HG03196 (cell line): ENCODE measurements around the gene JUNB.

Experiments used
- ATAC-seq: cut with Tn5 transposase; IDR thresholded peaks from one replicate; pipeline ENCODE4 v1.9.1; 2021; ENCODE audit not compliant: unreplicated experiment

The JUNB gene

DNA sequence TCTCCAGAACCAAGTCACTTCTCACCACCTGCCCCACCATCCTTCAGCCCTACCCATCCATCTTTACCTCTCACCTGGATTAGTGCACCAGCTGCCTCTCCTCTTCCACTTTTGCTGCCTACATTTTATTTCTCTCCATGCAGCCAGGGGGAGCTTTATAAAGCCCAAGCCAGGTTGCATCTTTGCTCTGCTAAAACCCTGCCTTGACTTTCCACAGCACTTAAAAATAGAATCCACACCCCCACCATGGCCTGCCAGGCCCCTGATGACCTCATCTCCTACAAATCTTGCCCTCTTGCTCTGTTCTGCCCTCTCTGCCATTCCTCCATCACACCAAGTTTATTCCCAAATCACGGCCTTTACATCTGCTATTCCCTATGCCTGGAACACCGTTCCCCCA, 17.7 kb upstream of the JUNB start:
- ATAC-seq: no peak

DNA sequence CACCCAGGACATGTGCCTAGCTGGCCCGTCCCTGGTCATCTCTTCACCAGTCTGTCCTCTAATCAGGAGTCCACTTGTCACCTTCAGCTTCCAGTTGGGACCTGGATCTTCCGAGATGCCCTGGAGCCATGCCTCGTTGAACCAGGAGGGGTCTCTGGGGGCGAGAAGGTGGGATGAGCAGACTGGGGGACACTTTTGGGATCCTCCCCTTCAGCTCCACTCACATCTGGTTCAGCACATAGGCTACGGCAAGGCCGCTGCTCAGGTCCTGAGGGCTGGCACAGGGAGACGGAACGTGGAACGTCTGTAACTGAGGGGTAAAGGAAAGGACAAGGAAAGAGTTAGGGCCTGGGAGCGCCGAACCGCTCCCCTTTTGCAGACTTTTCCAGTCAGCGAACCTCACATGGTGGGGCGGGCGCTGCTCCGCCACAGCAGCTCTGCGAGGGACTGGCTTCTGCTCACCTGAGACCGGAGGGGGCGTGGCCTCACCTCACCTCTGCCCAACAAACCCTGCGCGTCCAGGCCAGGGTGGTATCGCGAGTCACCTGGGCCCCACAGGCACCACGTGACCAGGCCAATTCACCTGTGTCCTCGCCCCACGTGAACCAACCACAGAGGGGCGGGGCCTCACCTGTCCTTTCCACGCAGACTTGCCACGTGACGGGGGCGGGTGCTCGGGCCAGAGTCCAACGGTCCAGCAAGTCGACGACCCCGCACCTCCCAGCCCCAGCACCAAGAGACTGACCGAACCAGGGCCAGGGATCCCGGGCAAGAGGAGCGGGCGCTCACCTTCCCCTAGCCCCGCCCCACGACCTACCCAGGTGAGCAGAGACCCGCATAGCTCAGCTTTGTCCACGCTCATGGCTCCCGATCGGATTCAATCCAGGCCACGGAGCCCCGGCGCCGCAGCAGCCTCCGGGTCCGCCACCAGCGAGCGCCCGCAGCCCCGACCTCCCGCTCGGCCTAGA, 16.4 kb upstream of the JUNB start, which contains the start of gene HOOK2:
TSS of gene HOOK2 (minus strand) at position 965 of the 968 bp plus-strand sequence. CDS start at position 862, 103 bp downstream.
- no peak for ATAC-seq

- peak; percentile 37 for ATAC-seq
Measured at GRCh38 chr19:12777217-12778016, 13.9 kb upstream of the JUNB start.

DNA sequence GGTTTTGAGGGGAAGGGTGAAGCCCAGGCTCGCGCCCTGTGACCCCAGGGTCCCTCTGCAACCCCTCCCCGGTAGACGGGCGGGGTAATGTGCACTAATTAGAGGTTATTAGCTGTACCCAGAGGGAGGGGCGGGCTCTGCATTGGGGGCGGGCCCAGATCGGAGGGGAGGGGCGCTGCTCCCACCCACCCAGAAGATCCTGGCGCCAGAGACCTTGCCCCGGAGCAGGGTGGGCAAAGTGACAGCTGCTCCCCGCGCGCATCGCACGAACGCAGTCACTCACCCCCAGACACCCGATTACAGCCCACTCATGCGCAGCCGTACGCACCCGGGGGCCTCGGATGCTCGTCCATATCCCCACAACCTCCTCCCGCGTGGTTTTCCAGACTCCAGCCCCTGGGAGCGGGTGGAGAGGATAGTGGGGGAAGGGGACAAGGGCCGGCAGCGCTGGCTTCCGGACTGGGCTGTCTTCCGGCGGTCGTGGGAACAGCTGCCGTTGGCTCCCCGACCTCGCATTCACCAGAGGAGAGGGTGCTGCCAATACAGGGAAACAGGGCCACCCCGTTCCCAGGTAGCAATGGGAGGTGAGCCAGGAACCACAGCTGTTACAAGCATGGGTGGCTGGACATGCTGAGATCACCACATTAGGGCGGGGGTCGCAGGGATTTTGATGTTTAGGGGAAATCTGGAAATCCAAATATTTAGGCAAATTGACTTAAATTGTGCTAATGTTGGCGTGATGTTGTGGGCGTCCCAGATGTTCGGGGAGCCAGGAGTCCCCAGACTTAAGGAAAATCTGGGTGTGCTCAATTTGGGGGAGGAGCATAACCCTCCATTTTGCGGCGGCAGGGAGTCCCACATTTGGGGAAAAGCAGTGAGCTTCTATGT, 13.0 kb upstream of the JUNB start:
- ATAC-seq: no peak

- no peak for ATAC-seq
Measured at GRCh38 chr19:12778905-12779161, 12.5 kb upstream of the JUNB start.

DNA sequence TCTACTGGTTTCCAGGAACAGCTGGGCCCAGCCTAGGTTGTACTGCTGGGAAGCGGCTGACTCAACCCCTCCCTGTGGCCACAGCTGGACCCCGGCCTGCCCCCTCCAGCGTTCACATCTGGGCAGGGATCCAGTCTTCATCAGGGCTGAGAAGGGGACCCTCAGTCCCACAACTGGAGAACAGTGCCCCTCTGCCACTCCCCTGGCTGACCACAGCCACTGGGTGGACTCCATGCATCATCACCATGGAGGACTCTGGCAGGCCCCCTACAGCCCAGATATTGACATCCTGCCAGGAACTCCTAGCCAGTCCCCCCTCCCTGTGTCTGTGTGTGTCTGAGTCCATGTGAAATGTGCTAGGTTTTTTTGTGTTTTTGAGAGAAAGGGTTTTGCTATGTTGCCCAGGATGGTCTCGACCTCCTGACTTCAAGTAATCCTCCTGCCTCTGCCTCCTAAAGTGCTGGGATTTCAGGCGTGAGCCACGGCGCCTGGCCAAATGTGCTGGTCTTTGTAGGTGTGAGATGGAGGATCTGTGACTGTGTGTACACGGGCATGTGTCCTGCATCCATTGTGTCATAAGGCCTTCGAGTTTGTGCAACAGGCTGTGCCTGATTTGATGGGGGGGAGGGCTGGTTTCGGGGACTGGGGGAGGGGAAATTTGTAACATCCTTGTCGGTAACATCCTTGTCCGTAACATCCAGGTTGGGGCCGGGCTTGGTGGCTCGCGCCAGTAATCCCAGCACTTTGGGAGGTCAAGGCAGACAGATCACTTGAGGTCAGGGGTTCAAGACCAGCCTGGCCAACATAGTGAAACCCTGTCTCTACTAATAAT, 11.9 kb upstream of the JUNB start:
- no peak for ATAC-seq

GRCh38 chr19:12782174-12782423, 9.2 kb upstream of the JUNB start:
- ATAC-seq: no peak

DNA sequence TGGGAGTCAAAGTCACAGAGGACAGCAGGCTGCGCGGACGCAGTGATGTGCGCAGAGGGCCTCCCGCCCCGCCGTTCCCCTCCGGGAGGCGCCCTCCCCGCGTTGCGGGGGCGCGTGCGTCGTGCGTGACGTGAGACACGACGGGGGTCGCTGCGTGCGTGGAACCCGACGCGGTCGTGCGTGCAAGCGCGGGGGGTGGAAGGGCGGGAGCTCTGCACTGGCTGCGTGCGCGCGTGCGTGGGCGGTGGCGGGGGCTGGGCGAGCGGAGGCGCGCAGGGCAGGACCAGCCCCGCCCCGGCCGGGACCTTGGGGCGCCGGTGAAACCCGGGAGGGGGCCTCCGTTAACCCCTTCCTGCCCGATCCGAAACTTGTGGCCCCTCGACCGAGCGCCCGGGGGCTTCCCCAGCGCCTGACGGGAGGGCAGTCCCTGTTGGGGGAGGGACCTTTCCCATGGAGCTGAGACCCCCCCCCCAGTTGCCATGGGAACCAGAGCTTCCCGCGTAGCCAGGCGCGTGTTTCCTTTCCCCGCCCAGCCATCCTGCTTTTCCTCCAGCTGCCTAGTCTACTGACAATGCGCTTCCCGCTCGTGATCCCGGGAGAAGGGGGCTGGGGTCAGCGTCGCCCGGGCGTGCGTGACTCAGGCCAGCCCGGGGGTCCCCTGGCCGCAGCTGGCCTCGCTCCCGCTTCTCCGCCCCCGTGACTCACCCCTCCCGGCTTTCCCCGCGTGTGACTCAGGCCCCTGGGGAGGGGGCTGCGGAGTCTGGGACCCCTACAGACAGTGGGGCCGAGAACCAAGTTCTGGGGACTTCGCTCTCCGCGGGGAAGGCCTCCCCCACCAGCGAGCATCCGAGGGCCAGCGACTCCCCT, 8.6 kb upstream of the JUNB start:
- peak; percentile 28 for ATAC-seq

- no peak for ATAC-seq
Measured at GRCh38 chr19:12783291-12783848, 7.9 kb upstream of the JUNB start.

- ATAC-seq: no peak
Measured at GRCh38 chr19:12783849-12784393, 7.4 kb upstream of the JUNB start.

DNA sequence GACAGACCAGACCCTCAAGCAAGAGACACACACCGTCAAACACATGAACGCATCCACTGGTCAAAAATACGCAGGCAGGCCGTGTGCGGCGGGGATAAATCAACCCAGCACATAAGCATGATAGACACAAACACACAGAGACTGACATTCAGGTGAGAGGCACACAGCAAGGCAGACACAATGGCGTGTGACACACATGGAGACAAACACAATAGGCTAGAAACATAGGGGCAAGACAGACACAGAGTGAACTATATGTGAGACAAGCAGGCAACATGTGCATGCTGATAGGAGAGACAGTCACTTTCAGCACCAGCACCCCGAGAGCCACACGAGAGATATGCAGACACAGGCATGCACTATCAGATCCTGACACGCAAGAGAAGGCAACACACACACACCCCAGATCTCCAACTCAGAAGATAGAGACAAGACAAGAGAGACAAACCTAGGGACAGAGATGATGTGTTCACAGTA, 6.9 kb upstream of the JUNB start:
- no peak for ATAC-seq

GRCh38 chr19:12784871-12785430, 6.3 kb upstream of the JUNB start:
- ATAC-seq: no peak

GRCh38 chr19:12785431-12786031, 5.8 kb upstream of the JUNB start:
- no peak for ATAC-seq

DNA sequence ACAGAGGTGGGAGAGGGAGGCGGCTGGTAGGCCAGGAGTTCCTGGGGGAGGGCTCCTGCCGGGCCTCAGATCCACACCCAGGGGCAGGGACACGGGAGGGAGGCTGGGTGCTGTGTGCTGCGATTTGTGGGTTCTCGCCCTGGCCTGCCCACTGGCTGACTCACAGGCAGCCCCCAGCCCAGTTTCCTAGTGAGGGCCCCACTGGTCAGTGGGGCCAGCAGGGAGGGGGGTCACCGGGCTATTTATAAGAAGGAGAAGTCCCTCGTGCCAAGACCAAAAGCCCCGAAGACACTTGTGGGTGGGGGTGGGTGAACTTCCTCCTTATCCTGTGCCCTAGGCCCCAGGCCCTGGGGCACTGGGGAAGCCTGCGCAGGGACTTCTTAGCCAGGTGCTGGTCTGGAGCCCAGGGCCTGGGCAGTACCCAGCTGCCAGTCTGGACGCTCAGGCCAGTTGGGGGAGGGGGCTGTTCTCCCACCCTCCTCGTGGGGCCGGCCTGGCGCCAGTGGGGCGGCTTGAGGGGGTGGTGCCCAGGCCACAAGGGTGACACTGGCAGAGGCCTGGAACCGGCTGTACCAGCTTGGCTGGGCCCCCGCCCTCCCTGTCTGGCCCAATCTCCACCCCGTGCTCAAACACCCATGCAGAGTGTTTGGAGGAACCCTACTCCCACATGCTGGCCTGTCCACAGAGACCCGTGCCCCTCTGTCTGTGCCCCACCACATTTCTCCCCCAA, 5.0 kb upstream of the JUNB start:
- ATAC-seq: no peak

- no peak for ATAC-seq
Measured at GRCh38 chr19:12786952-12787351, 4.3 kb upstream of the JUNB start.

- no peak for ATAC-seq
Measured at GRCh38 chr19:12787458-12787857, 3.8 kb upstream of the JUNB start.

DNA sequence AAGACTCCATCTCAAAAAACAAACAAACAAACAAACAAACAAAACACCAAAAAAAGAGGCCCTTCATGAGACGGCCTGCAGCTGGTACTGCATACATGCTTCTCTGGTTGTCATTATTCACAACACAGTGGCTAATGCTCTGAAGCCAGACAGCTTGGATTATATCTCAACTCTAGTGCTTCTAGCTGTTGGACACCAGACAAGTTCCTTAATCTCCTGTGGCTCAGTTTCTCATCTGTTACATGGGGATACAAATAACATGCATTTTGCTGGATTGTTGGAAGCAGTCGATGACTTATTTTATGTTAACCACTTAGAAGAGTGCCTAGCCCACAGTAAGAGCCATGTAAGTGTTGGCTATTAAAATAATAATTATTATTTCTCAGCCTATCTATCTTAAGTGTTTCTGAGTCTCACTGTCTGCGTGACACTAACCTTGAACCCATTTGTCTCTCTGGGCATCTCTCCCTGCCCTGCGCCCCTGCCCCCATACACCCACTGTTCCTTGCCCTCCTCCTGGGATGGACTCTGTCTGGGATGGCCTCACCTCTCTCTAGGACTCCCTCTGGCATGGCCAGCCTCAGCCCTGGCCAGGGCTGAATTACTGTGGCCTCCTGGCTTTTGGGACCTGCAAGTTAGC, 3.1 kb upstream of the JUNB start:
- ATAC-seq: no peak
